K562 (cell line): Measurements from ENCODE around the gene COG6. TPM values are rescaled to one million over a fixed set of nuclear protein-coding genes. Genes with fewer than 3 reads are reported as not detected.

Source experiments
- ATAC-seq: fragments of 200-7000 bp; cut with Tn5 transposase; 3 replicates; pipeline ENCODE4 v1.9.1; 2020; ENCODE audit warnings: moderate library complexity
- BruUV-seq: library from RNA; stranded (reverse); fragments of 400-500 nt; replicated peaks from 2 replicates; lab custom pipeline; 2021; lab: Mats Ljungman, UMichigan
- CTCF ChIA-PET: fragments of 300-600 bp; formaldehyde crosslinking; extraction: SDS; loops from one replicate; lab custom pipeline; 2021; ENCODE audit warnings: low intra/inter-chr PET ratio; lab: Yijun Ruan, JAX
- POLR2A ChIA-PET: fragments of 300-600, 350-650 bp; sonication (Branson Sonifier 250); formaldehyde crosslinking; extraction: SDS; loops from one replicate; lab custom pipeline; 2021; ENCODE audit warnings: antibody characterized with exemption, inconsistent platforms; lab: Yijun Ruan, JAX
- DNase-seq, 4 experiments: peaks; one replicate each; pipeline versions ENCODE4 v3.0.0 to v3.0.0-alpha.2; 2011 to 2018; ENCODE audit warnings: low spot score in 3 of 4, mixed read lengths in 3 of 4; ENCODE audit errors: extremely low read depth in 1 of 4
- FAIRE-seq: peaks from 2 replicates; lab custom pipeline; 2011; peaks lifted over from hg19 to GRCh38; lab: Jason Lieb, UNC
- H2AFZ ChIP-seq: 2 replicates; pipeline ENCODE4 v1.6.0; 2011; ENCODE audit warnings: low read depth, low read length, control low read depth, inconsistent platforms
- H3K27ac ChIP-seq: fragments of 200-600 bp; 3 replicates; pipeline ENCODE4 v1.8.0; 2011; ENCODE audit warnings: low read depth, mild to moderate bottlenecking, control low read depth, inconsistent platforms, low read length, moderate library complexity, mixed read lengths; ENCODE audit errors: extremely low read depth
- H3K27me3 ChIP-seq, 2 experiments: fragments of 300-600 bp in 1 of 2; 2 replicates in 1 of 2; 3 replicates in 1 of 2; pipeline versions ENCODE4 v1.6.0 to v1.8.0; 2011; ENCODE audit warnings: inconsistent platforms in 2 of 2, low read length in 2 of 2, mild to moderate bottlenecking in 1 of 2, mixed read lengths in 1 of 2, moderate library complexity in 1 of 2; ENCODE audit not compliant: control insufficient read depth in 2 of 2, insufficient read depth in 2 of 2
- H3K36me3 ChIP-seq: fragments of 300-600 bp; 3 replicates; pipeline ENCODE4 v1.8.0; 2011; ENCODE audit warnings: mild to moderate bottlenecking, low read length, inconsistent platforms; ENCODE audit not compliant: control insufficient read depth, insufficient read depth
- H3K4me1 ChIP-seq, 2 experiments: fragments of 200-600 bp in 1 of 2; replicated peaks in 1 of 2; 2 replicates in 1 of 2; 3 replicates in 1 of 2; pipeline versions ENCODE4 v1.5.1 to v1.8.0; 2011; ENCODE audit warnings: inconsistent platforms in 2 of 2, low read length in 2 of 2, mild to moderate bottlenecking in 1 of 2, mixed read lengths in 1 of 2, moderate library complexity in 1 of 2; ENCODE audit not compliant: control insufficient read depth in 2 of 2, insufficient read depth in 2 of 2
- H3K4me2 ChIP-seq: 2 replicates; pipeline ENCODE4 v1.6.1; 2011; ENCODE audit warnings: low read length, control low read depth, inconsistent platforms, mixed read lengths; ENCODE audit not compliant: insufficient read depth
- H3K4me3 ChIP-seq: fragments of 200-600 bp; sonication (generic), shearing (Covaris generic); 2 replicates; pipeline ENCODE4 v1.5.1; 2016; ENCODE audit warnings: control low read depth, inconsistent platforms
- H3K79me2 ChIP-seq: fragments of 200-600 bp; 3 replicates; pipeline ENCODE4 v1.8.0; 2011; ENCODE audit warnings: low read length, inconsistent platforms; ENCODE audit not compliant: control insufficient read depth, insufficient read depth
- H3K9ac ChIP-seq, 2 experiments: 2 replicates each; pipeline versions ENCODE4 v1.6.0 to v1.6.1; 2011; ENCODE audit warnings: low read depth in 2 of 2, low read length in 2 of 2, control low read depth in 1 of 2, inconsistent platforms in 1 of 2, mild to moderate bottlenecking in 1 of 2, mixed read lengths in 1 of 2; ENCODE audit not compliant: insufficient read depth in 1 of 2
- H3K9me1 ChIP-seq: one replicate; pipeline ENCODE4 v1.6.0; 2011; ENCODE audit warnings: inconsistent platforms, mild to moderate bottlenecking, low read length, moderate library complexity; ENCODE audit not compliant: control insufficient read depth, insufficient read depth
- H3K9me3 ChIP-seq: replicated peaks from 2 replicates; pipeline ENCODE4 v1.5.1; 2011; ENCODE audit warnings: low read depth, low read length, inconsistent platforms; ENCODE audit not compliant: control insufficient read depth, insufficient read depth
- H4K20me1 ChIP-seq: replicated peaks from 2 replicates; pipeline ENCODE4 v1.6.1; 2011; ENCODE audit warnings: low read length, inconsistent platforms, mixed read lengths; ENCODE audit not compliant: control insufficient read depth, insufficient read depth
- ARID3A ChIP-seq: IDR thresholded peaks from 2 replicates; pipeline ENCODE4 v1.6.1; 2012; ENCODE audit warnings: low read depth, low read length, improper control_type of control experiment, borderline replicate concordance
- BRCA1 ChIP-seq, 2 experiments: fragments of 450-650 bp in 1 of 2; sonication (generic) in 1 of 2; formaldehyde crosslinking in 1 of 2; IDR thresholded peaks; 2 replicates each; pipeline versions ENCODE4 v1.5.0 to v1.6.1; 2017 to 2020; ENCODE audit warnings: mild to moderate bottlenecking in 1 of 2, missing genetic modification reagents in 1 of 2
- CUX1 ChIP-seq: fragments of 200-800 bp; sonication (Bioruptor generic); IDR thresholded peaks from 2 replicates; pipeline ENCODE4 v1.6.1; 2016; ENCODE audit warnings: missing genetic modification characterization, missing compliant biosample characterization
- GTF2F1 ChIP-seq: IDR thresholded peaks from 2 replicates; pipeline ENCODE4 v1.6.1; 2011; ENCODE audit warnings: low read depth, low read length, improper control_type of control experiment
- JUNB ChIP-seq: fragments of 450-650 bp; formaldehyde crosslinking; conservative IDR thresholded peaks from 2 replicates; pipeline ENCODE4 v1.4.0; 2020; ENCODE audit warnings: mild to moderate bottlenecking
- MECOM ChIP-seq: fragments of 250-450 bp; sonication (Bioruptor Pico); IDR thresholded peaks from 2 replicates; pipeline ENCODE4 v1.8.0; 2022; ENCODE audit warnings: inconsistent platforms
- MEF2A ChIP-seq: IDR thresholded peaks from 2 replicates; pipeline ENCODE4 v1.6.1; 2011; ENCODE audit warnings: low read depth, mild to moderate bottlenecking, low read length, moderate library complexity; ENCODE audit not compliant: control insufficient read depth
- NCOA6 ChIP-seq: fragments of 450-650 bp; IDR thresholded peaks from 2 replicates; pipeline ENCODE4 v1.6.1; 2017; ENCODE audit warnings: mild to moderate bottlenecking
- NFIX ChIP-seq: fragments of 250-450 bp; sonication (Bioruptor Pico); IDR thresholded peaks from 2 replicates; pipeline ENCODE4 v1.4.0; 2020; ENCODE audit warnings: low read depth, mild to moderate bottlenecking, moderate library complexity
- PHF21A ChIP-seq: fragments of 450-650 bp; IDR thresholded peaks from 2 replicates; pipeline ENCODE4 v1.6.1; 2017; ENCODE audit warnings: low read depth, borderline replicate concordance
- SETDB1 ChIP-seq: IDR thresholded peaks from one replicate; pipeline ENCODE4 v1.6.1; 2012; ENCODE audit warnings: low read length, control low read depth, inconsistent platforms
- SIN3B ChIP-seq: fragments of 450-650 bp; IDR thresholded peaks from 2 replicates; pipeline ENCODE4 v1.6.1; 2017; ENCODE audit warnings: low read depth, mild to moderate bottlenecking, moderate library complexity
- SMARCA5 ChIP-seq: fragments of 450-650 bp; IDR thresholded peaks from 2 replicates; pipeline ENCODE4 v1.6.1; 2016
- STAT5A ChIP-seq: IDR thresholded peaks from 2 replicates; pipeline ENCODE4 v1.6.1; 2012; ENCODE audit warnings: low read length, inconsistent platforms, borderline replicate concordance
- ZBTB49 ChIP-seq: sonication (generic); formaldehyde crosslinking; IDR thresholded peaks from 2 replicates; pipeline ENCODE4 v1.8.0; 2022; ENCODE audit warnings: missing genetic modification reagents, mild to moderate bottlenecking, borderline replicate concordance
- ZEB2 ChIP-seq: fragments of 450-650 bp; IDR thresholded peaks from 2 replicates; pipeline ENCODE4 v1.6.1; 2016
- WGBS: fragments of 100-300 bp; shearing (Covaris generic); methylation state at CpG from one replicate; pipeline ENCODE4 v1.1.6; 2016; ENCODE audit warnings: low coverage, mixed read lengths; ENCODE audit not compliant: insufficient coverage; ENCODE audit errors: missing lambda C conversion rate; 5-methylcytosine and 5-hydroxymethylcytosine counted together
- in situ Hi-C: fragments of 300-500 bp; cut with MboI; formaldehyde crosslinking; loops from 4 replicates; pipeline ENCODE4 v1.15.0; 2018; ENCODE audit warnings: inconsistent platforms, mixed read lengths
- intact Hi-C: fragments of 100-400 bp; cut with micrococcal nuclease; formaldehyde crosslinking; loops from 2 replicates; pipeline ENCODE4 v1.14.2; 2022
- polyA plus RNA-seq, 8 experiments: library from polyadenylated mRNA; depleted of rRNA in 4 of 8; stranded (reverse) in 5 of 8; unstranded in 3 of 8; fragments of >200 nt; fragmentation: Nextera tagmentation in 2 of 8; fragmentation: Illumina TruSeq in 1 of 8; extraction: Ambion mirVana in 2 of 8; extraction: Trizol in 1 of 8; gene quantifications; 2 replicates each; pipeline versions ENCODE4 v1.2.1 to v1.2.3, GENCODE V29; 2011 to 2014; ENCODE audit warnings: inconsistent platforms in 1 of 8, missing spikeins in 1 of 8
- total RNA-seq, 7 experiments: library from RNA; depleted of rRNA in 6 of 7; stranded (reverse); fragments of >200 nt in 6 of 7; fragmentation: Illumina TruSeq in 2 of 7; extraction: Trizol in 2 of 7; gene quantifications; 2 replicates each; pipeline versions ENCODE4 v1.2.1 to v1.2.3, GENCODE V29; 2011 to 2021; ENCODE audit warnings: low replicate concordance in 1 of 7

COG6 gene
- total and polyA plus RNA-seq, 9 of the 15 experiments (the other 6 are each of a cell fraction or from before 2014, with no cell fraction given) = 2.6 to 20.9 (median 9.6) TPM

GRCh38 chr13:39641645-39642044, 13.8 kb upstream of the COG6 start:
- 10% methylated on average over 1 of the region's 1 CpG for WGBS
- intact Hi-C loops (no loop called here), in situ Hi-C loops (no loop called here)
- Histone ChIP-seq H3K79me2 (no peaks in the 10 kb centered on the region), H3K9me3 (no peaks in the 10 kb centered on the region), H3K9ac (no peak overlapping the region), H3K4me3 (no peak overlapping the region), H4K20me1 (no peaks in the 10 kb centered on the region), H3K4me1 (no peaks in the 10 kb centered on the region; a peak in 1 of 5 replicates), H2AFZ (no peak overlapping the region), H3K36me3 (no peaks in the 10 kb centered on the region), H3K27ac (no peak overlapping the region), H3K4me2 (no peak overlapping the region), H3K27me3 (no peaks in the 10 kb centered on the region; a peak in 3 of 5 replicates), H3K9me1 (no peaks in the 10 kb centered on the region)
- no peak for FAIRE-seq
- no TSS peak for BruUV-seq
- DNase-seq = no peak
- POLR2A ChIA-PET = no interaction called here
- CTCF ChIA-PET = no interaction called here
- no peak for ATAC-seq
- TF ChIP-seq NFIX (CRISPR knock-in tag) = no peak
- no peak for TF ChIP-seq SIN3B
- no peak for TF ChIP-seq STAT5A
- TF ChIP-seq JUNB (CRISPR knock-in tag) = no peak
- TF ChIP-seq CUX1 (CRISPR knock-in tag) = no peak
- no peak for TF ChIP-seq SETDB1
- no peak for TF ChIP-seq ZBTB49 (CRISPR knock-in tag)
- TF ChIP-seq GTF2F1 = no peak
- no peak for TF ChIP-seq SMARCA5
- no peak for TF ChIP-seq ARID3A
- no peak for TF ChIP-seq BRCA1 (IDR thresholded peaks at IDR 0.05)
- TF ChIP-seq BRCA1 (CRISPR knock-in tag; IDR thresholded peaks at IDR 0.05) = no peak
- TF ChIP-seq NCOA6 = no peak
- no peak for TF ChIP-seq ZEB2
- TF ChIP-seq PHF21A = no peak
- TF ChIP-seq MEF2A = no peak
- TF ChIP-seq MECOM = no peak
